GM23248 (cell line): Measurements from ENCODE around the gene PARP16. TPM values are rescaled to one million over a fixed set of nuclear protein-coding genes. Genes with fewer than 3 reads are reported as not detected.

Experiments
- DNase-seq: peaks from one replicate; pipeline ENCODE4 v3.0.0-alpha.2; 2015
- H2AFZ ChIP-seq: fragments of 200-600 bp; sonication (generic); 2 replicates; pipeline ENCODE4 v1.6.1; 2016; ENCODE audit warnings: antibody characterized with exemption
- H3F3A ChIP-seq: fragments of 200-600 bp; sonication (generic); 2 replicates; pipeline ENCODE4 v1.6.1; 2016; ENCODE audit warnings: mild to moderate bottlenecking, antibody characterized with exemption, mixed run types; ENCODE audit not compliant: insufficient read depth
- H3K27ac ChIP-seq: fragments of 200-600 bp; sonication (generic); 2 replicates; pipeline ENCODE4 v1.5.1; 2016; ENCODE audit warnings: mild to moderate bottlenecking
- H3K27me3 ChIP-seq: fragments of 200-600 bp; sonication (generic); replicated peaks from 2 replicates; pipeline ENCODE4 v1.6.1; 2016; ENCODE audit warnings: mild to moderate bottlenecking; ENCODE audit not compliant: insufficient read depth
- H3K36me3 ChIP-seq: fragments of 200-600 bp; sonication (generic); 2 replicates; pipeline ENCODE4 v1.6.1; 2016; ENCODE audit warnings: low read depth, mild to moderate bottlenecking
- H3K4me1 ChIP-seq: fragments of 200-600 bp; sonication (generic); 2 replicates; pipeline ENCODE4 v1.6.1; 2016; ENCODE audit warnings: mild to moderate bottlenecking; ENCODE audit not compliant: insufficient read depth
- H3K4me2 ChIP-seq: fragments of 200-600 bp; sonication (generic); one replicate; pipeline ENCODE4 v1.6.1; 2016; ENCODE audit warnings: mild to moderate bottlenecking; ENCODE audit not compliant: unreplicated experiment
- H3K4me3 ChIP-seq: fragments of 200-600 bp; sonication (generic); 2 replicates; pipeline ENCODE4 v1.5.1; 2016; ENCODE audit warnings: mild to moderate bottlenecking
- H3K79me2 ChIP-seq: fragments of 200-600 bp; sonication (generic); 2 replicates; pipeline ENCODE4 v1.6.1; 2016; ENCODE audit warnings: mild to moderate bottlenecking; ENCODE audit not compliant: insufficient read depth
- H3K9ac ChIP-seq: fragments of 200-600 bp; sonication (generic); 2 replicates; pipeline ENCODE4 v1.6.1; 2016; ENCODE audit warnings: mild to moderate bottlenecking
- H3K9me2 ChIP-seq: fragments of 200-600 bp; sonication (generic); 2 replicates; pipeline ENCODE4 v1.6.1; 2016; ENCODE audit warnings: mixed run types, mild to moderate bottlenecking, moderate library complexity; ENCODE audit not compliant: insufficient read depth
- H3K9me3 ChIP-seq: fragments of 200-600 bp; sonication (generic); one replicate; pipeline ENCODE4 v1.6.1; 2017; ENCODE audit warnings: low read depth
- H4K20me1 ChIP-seq: fragments of 200-600 bp; sonication (generic); 2 replicates; pipeline ENCODE4 v1.6.0; 2016; ENCODE audit not compliant: insufficient read depth
- EZH2 ChIP-seq: fragments of 200-600 bp; sonication (generic); IDR thresholded peaks from 2 replicates; pipeline ENCODE4 v1.6.1; 2018; ENCODE audit warnings: antibody characterized with exemption, mild to moderate bottlenecking; ENCODE audit not compliant: insufficient read depth, poor library complexity, severe bottlenecking
- EZH2phosphoT487 ChIP-seq: fragments of 200-600 bp; sonication (generic); IDR thresholded peaks from 2 replicates; pipeline ENCODE4 v1.6.1; 2018; ENCODE audit warnings: antibody characterized with exemption, moderate library complexity, mild to moderate bottlenecking, low read depth; ENCODE audit not compliant: insufficient read depth
- WGBS, 2 experiments: methylation state at CpG; one replicate each; pipeline ENCODE4 v1.1.6; 2015 to 2017; ENCODE audit warnings: low lambda C conversion rate in 2 of 2, low coverage in 1 of 2; ENCODE audit errors: missing lambda C conversion rate in 2 of 2; 5-methylcytosine and 5-hydroxymethylcytosine counted together
- in situ Hi-C: fragments of 300-500 bp; cut with MboI; formaldehyde crosslinking; loops from 2 replicates; pipeline ENCODE4 v1.15.0; 2020
- polyA plus RNA-seq: library from polyadenylated mRNA; unstranded; fragments of >200 nt; fragmentation: Nextera tagmentation; extraction: Ambion mirVana; gene quantifications from 2 replicates; pipeline ENCODE4 v1.2.1, GENCODE V29; 2016
- total RNA-seq: library from RNA; depleted of rRNA; stranded (reverse); fragments of >200 nt; shearing (Covaris generic); gene quantifications from 2 replicates; pipeline ENCODE4 v1.2.3, GENCODE V29; 2014

Gene PARP16
- total and polyA plus RNA-seq, 2 experiments from 2014 or later, result 5.6 to 7.7 TPM

- H2AFZ ChIP-seq, result no peak overlapping the region
- H3K4me3 ChIP-seq, result no peak overlapping the region
- DNase-seq, result no peak
- H3K9ac ChIP-seq, result no peak overlapping the region
- TF ChIP-seq EZH2phosphoT487, result no peak
- TF ChIP-seq EZH2, result no peak
- H4K20me1 ChIP-seq, result no peaks in the 10 kb centered on the region
- H3K79me2 ChIP-seq, result no peaks in the 10 kb centered on the region
- H3K9me2 ChIP-seq, result no peaks in the 10 kb centered on the region
- no peaks in the 10 kb centered on the region for H3K27me3 ChIP-seq
- no peaks in the 10 kb centered on the region for H3K4me1 ChIP-seq
- H3K36me3 ChIP-seq, result no peaks in the 10 kb centered on the region; the same call in 1 of the 2 replicates
- WGBS, 2 experiments, result 98 to 99% methylated on average over 5 of the region's 5 CpGs
- H3K4me2 ChIP-seq, result no peak overlapping the region
- no peaks in the 10 kb centered on the region for H3F3A ChIP-seq
- H3K9me3 ChIP-seq, result no peaks in the 10 kb centered on the region
- no peak overlapping the region for H3K27ac ChIP-seq
- in situ Hi-C loops, result loop anchor here (10.0 kb wide), 1 partner anchor 72 kb away; no protein-coding TSS in a partner anchor
Observed at GRCh38 chr15:65266469-65266868, 20.2 kb downstream of the PARP16 start.

GRCh38 chr15:65264863-65265430 lies 21.7 kb downstream of the PARP16 start:
- Histone ChIP-seq H2AFZ (no peak overlapping the region), H3F3A (no peaks in the 10 kb centered on the region), H3K27ac (no peak overlapping the region), H3K4me1 (no peaks in the 10 kb centered on the region), H3K9ac (no peak overlapping the region), H3K36me3 (no peaks in the 10 kb centered on the region; the same call in 1 of the 2 replicates), H4K20me1 (no peaks in the 10 kb centered on the region), H3K4me2 (no peak overlapping the region), H3K79me2 (no peaks in the 10 kb centered on the region), H3K9me2 (no peaks in the 10 kb centered on the region), H3K4me3 (no peak overlapping the region), H3K27me3 (no peaks in the 10 kb centered on the region), H3K9me3 (no peaks in the 10 kb centered on the region)
- 36 to 39% methylated on average over 2 of the region's 2 CpGs for WGBS, 2 experiments
- TF ChIP-seq EZH2 (no peak), EZH2phosphoT487 (no peak)
- in situ Hi-C loops, result loop anchor here (10.0 kb wide), 1 partner anchor 70 kb away; no protein-coding TSS in a partner anchor
- no peak for DNase-seq

GRCh38 chr15:65263313-65263712 lies 23.4 kb downstream of the PARP16 start:
- H3K4me1 ChIP-seq, result peaks cover 6% of the 10 kb centered on the region; the same call in 1 of the 2 replicates
- H3K9ac ChIP-seq, result no peak overlapping the region
- no peaks in the 10 kb centered on the region for H3K9me3 ChIP-seq
- no peak overlapping the region for H3K4me3 ChIP-seq
- DNase-seq, result no peak
- TF ChIP-seq EZH2phosphoT487 (no peak), EZH2 (no peak)
- WGBS, 2 experiments, result 95 to 97% methylated on average over 4 of the region's 4 CpGs
- H3K79me2 ChIP-seq, result no peaks in the 10 kb centered on the region
- H3K9me2 ChIP-seq, result no peaks in the 10 kb centered on the region
- H2AFZ ChIP-seq, result no peak overlapping the region
- H3K27ac ChIP-seq, result no peak overlapping the region
- in situ Hi-C loops, result loop anchor here (10.0 kb wide), 1 partner anchor 69 kb away; no protein-coding TSS in a partner anchor
- H3F3A ChIP-seq, result peaks cover 6% of the 10 kb centered on the region; the same call in 1 of the 2 replicates
- H4K20me1 ChIP-seq, result no peaks in the 10 kb centered on the region
- H3K36me3 ChIP-seq, result no peaks in the 10 kb centered on the region; the same call in 1 of the 2 replicates
- no peak overlapping the region for H3K4me2 ChIP-seq
- no peaks in the 10 kb centered on the region for H3K27me3 ChIP-seq

- no peaks in the 10 kb centered on the region for H4K20me1 ChIP-seq
- in situ Hi-C loops, result loop anchor here (10.0 kb wide), 1 partner anchor 66 kb away; no protein-coding TSS in a partner anchor
- no peaks in the 10 kb centered on the region for H3K36me3 ChIP-seq
- no peaks in the 10 kb centered on the region for H3K27me3 ChIP-seq
- DNase-seq, result no peak
- no peaks in the 10 kb centered on the region for H3K9me3 ChIP-seq
- H3K9me2 ChIP-seq, result no peaks in the 10 kb centered on the region
- H3F3A ChIP-seq, result peaks cover 6% of the 10 kb centered on the region; the same call in 1 of the 2 replicates
- H3K4me3 ChIP-seq, result no peak overlapping the region
- H3K9ac ChIP-seq, result no peak overlapping the region
- H3K27ac ChIP-seq, result no peak overlapping the region
- no peaks in the 10 kb centered on the region for H3K79me2 ChIP-seq
- WGBS, 2 experiments, result 86 to 92% methylated on average over 6 of the region's 6 CpGs
- H2AFZ ChIP-seq, result no peak overlapping the region
- no peak overlapping the region for H3K4me2 ChIP-seq
- TF ChIP-seq EZH2phosphoT487 (no peak), EZH2 (no peak)
- H3K4me1 ChIP-seq, result peaks cover 6% of the 10 kb centered on the region; the same call in 1 of the 2 replicates
Observed at GRCh38 chr15:65260968-65261367, 25.7 kb downstream of the PARP16 start.
